H9 (cell line): Measurements from ENCODE around the gene RBM48. TPM values are rescaled to one million over a fixed set of nuclear protein-coding genes. Genes with fewer than 3 reads are reported as not detected.
"Not testable (repeated sequence)": the region's sequence is repeated elsewhere in the genome, so short reads cannot be mapped to it uniquely, and the experiment has no call there.

Experiments used
- DNase-seq: peaks from one replicate; pipeline ENCODE4 v3.0.0-alpha.2; 2017
- H2AFZ ChIP-seq: one replicate; pipeline ENCODE4 v1.6.1; 2013; ENCODE audit warnings: mild to moderate bottlenecking, low read length, control low read depth, moderate library complexity
- H2AK5ac ChIP-seq: 2 replicates; pipeline ENCODE4 v1.6.1; 2013; ENCODE audit warnings: low read length, control low read depth, mixed read lengths; ENCODE audit not compliant: insufficient read length
- H2BK120ac ChIP-seq: one replicate; pipeline ENCODE4 v1.6.1; 2013; ENCODE audit warnings: low read depth, mild to moderate bottlenecking, low read length, control low read depth, inconsistent platforms; ENCODE audit not compliant: poor library complexity, severe bottlenecking
- H2BK12ac ChIP-seq: 2 replicates; pipeline ENCODE4 v1.6.1; 2013; ENCODE audit warnings: low read length, control low read depth, mixed read lengths, low read depth; ENCODE audit not compliant: insufficient read length
- H2BK15ac ChIP-seq: 2 replicates; pipeline ENCODE4 v1.6.1; 2013; ENCODE audit warnings: low read depth, low read length, control low read depth
- H2BK20ac ChIP-seq: one replicate; pipeline ENCODE4 v1.6.1; 2013; ENCODE audit warnings: low read depth, mild to moderate bottlenecking, low read length, control low read depth, inconsistent platforms; ENCODE audit not compliant: poor library complexity, severe bottlenecking
- H2BK5ac ChIP-seq: 2 replicates; pipeline ENCODE4 v1.6.1; 2013; ENCODE audit warnings: low read length, control low read depth, mixed read lengths; ENCODE audit not compliant: insufficient read length
- H3K14ac ChIP-seq: 2 replicates; pipeline ENCODE4 v1.6.1; 2013; ENCODE audit warnings: low read length, control low read depth; ENCODE audit not compliant: insufficient read depth
- H3K18ac ChIP-seq: 2 replicates; pipeline ENCODE4 v1.6.1; 2013; ENCODE audit warnings: low read depth, mild to moderate bottlenecking, mixed read lengths, low read length, control low read depth; ENCODE audit not compliant: insufficient read length
- H3K23ac ChIP-seq: 2 replicates; pipeline ENCODE4 v1.6.1; 2013; ENCODE audit warnings: low read length, control low read depth, mixed read lengths, low read depth; ENCODE audit not compliant: insufficient read length
- H3K23me2 ChIP-seq: 2 replicates; pipeline ENCODE4 v1.6.1; 2013; ENCODE audit warnings: low read depth, mild to moderate bottlenecking, mixed read lengths, low read length, control low read depth; ENCODE audit not compliant: insufficient read length, poor library complexity, severe bottlenecking
- H3K27ac ChIP-seq: 2 replicates; pipeline ENCODE4 v1.5.1; 2013; ENCODE audit warnings: low read length, control low read depth, mixed read lengths, low read depth; ENCODE audit not compliant: insufficient read length
- H3K27me3 ChIP-seq: 2 replicates; pipeline ENCODE4 v1.6.1; 2013; ENCODE audit warnings: low read length, control low read depth, inconsistent platforms; ENCODE audit not compliant: insufficient read depth
- H3K4ac ChIP-seq: 2 replicates; pipeline ENCODE4 v1.6.1; 2013; ENCODE audit warnings: low read depth, mild to moderate bottlenecking, control low read depth, inconsistent platforms, low read length, moderate library complexity
- H3K4me1 ChIP-seq: 2 replicates; pipeline ENCODE4 v1.6.1; 2013; ENCODE audit warnings: low read length, control low read depth, inconsistent platforms; ENCODE audit not compliant: insufficient read depth
- H3K4me2 ChIP-seq: 2 replicates; pipeline ENCODE4 v1.6.1; 2013; ENCODE audit warnings: low read length, control low read depth, mixed read lengths; ENCODE audit not compliant: insufficient read length, insufficient read depth
- H3K56ac ChIP-seq: 2 replicates; pipeline ENCODE4 v1.6.1; 2013; ENCODE audit warnings: low read depth, mild to moderate bottlenecking, mixed read lengths, low read length, control low read depth; ENCODE audit not compliant: insufficient read length
- H3K79me1 ChIP-seq: 2 replicates; pipeline ENCODE4 v1.6.1; 2013; ENCODE audit warnings: low read depth, mild to moderate bottlenecking, moderate library complexity, low read length, control low read depth, inconsistent platforms; ENCODE audit not compliant: insufficient read depth, poor library complexity, severe bottlenecking
- H3K79me2 ChIP-seq: 2 replicates; pipeline ENCODE4 v1.6.1; 2013; ENCODE audit warnings: low read length, control low read depth, inconsistent platforms; ENCODE audit not compliant: insufficient read depth
- H3K9ac ChIP-seq: 2 replicates; pipeline ENCODE4 v1.6.1; 2013; ENCODE audit warnings: low read length, control low read depth, mixed read lengths; ENCODE audit not compliant: insufficient read length; ENCODE audit errors: extremely low read depth
- H3K9me3 ChIP-seq: one replicate; pipeline ENCODE4 v1.6.1; 2013; ENCODE audit warnings: low read depth, low read length, inconsistent platforms; ENCODE audit not compliant: control insufficient read depth
- H3T11ph ChIP-seq: one replicate; pipeline ENCODE4 v1.6.1; 2013; ENCODE audit warnings: mild to moderate bottlenecking, low read length, control low read depth, inconsistent platforms
- H4K20me1 ChIP-seq: one replicate; pipeline ENCODE4 v1.6.1; 2013; ENCODE audit not compliant: control insufficient read depth, insufficient read length, insufficient read depth
- H4K5ac ChIP-seq: 2 replicates; pipeline ENCODE4 v1.6.1; 2013; ENCODE audit warnings: low read depth, mild to moderate bottlenecking, mixed read lengths, low read length, control low read depth; ENCODE audit not compliant: insufficient read length
- H4K8ac ChIP-seq: replicated peaks from 2 replicates; pipeline ENCODE4 v1.6.1; 2013; ENCODE audit warnings: low read length, control low read depth, mixed read lengths, low read depth; ENCODE audit not compliant: insufficient read length
- H4K91ac ChIP-seq: 2 replicates; pipeline ENCODE4 v1.6.1; 2013; ENCODE audit warnings: low read depth, mild to moderate bottlenecking, moderate library complexity, mixed read lengths, low read length, control low read depth; ENCODE audit not compliant: insufficient read length
- H3K27ac Mint-ChIP-seq, 3 experiments: 2 replicates in 2 of 3; 3 replicates in 1 of 3; pipeline ENCODE4 v1.8.0; 2020 to 2021; ENCODE audit warnings: mixed read lengths in 3 of 3, mild to moderate bottlenecking in 1 of 3, moderate library complexity in 1 of 3
- H3K27me3 Mint-ChIP-seq: 2 replicates; pipeline ENCODE4 v1.8.0; 2021; ENCODE audit warnings: low read depth, mild to moderate bottlenecking, moderate library complexity, mixed read lengths
- H3K36me3 Mint-ChIP-seq, 3 experiments: 2 replicates in 2 of 3; 3 replicates in 1 of 3; pipeline ENCODE4 v1.8.0; 2020 to 2021; ENCODE audit warnings: low read depth in 3 of 3, mixed read lengths in 3 of 3; ENCODE audit not compliant: insufficient read depth in 1 of 3
- H3K4me1 Mint-ChIP-seq, 2 experiments: 2 replicates each; pipeline ENCODE4 v1.8.0; 2020; ENCODE audit warnings: mixed read lengths in 2 of 2
- H3K4me3 Mint-ChIP-seq, 2 experiments: 2 replicates in 1 of 2; 3 replicates in 1 of 2; pipeline ENCODE4 v1.8.0; 2020 to 2021; ENCODE audit warnings: mild to moderate bottlenecking in 2 of 2, mixed read lengths in 2 of 2, moderate library complexity in 1 of 2
- H3K9me3 Mint-ChIP-seq, 2 experiments: 2 replicates in 1 of 2; 3 replicates in 1 of 2; pipeline ENCODE4 v1.8.0; 2020; ENCODE audit warnings: mild to moderate bottlenecking in 2 of 2, mixed read lengths in 2 of 2, moderate library complexity in 1 of 2
- CTCF ChIP-seq: fragments of 200-600 bp; sonication (generic); conservative IDR thresholded peaks from 3 replicates; pipeline ENCODE4 v1.8.0; 2021; ENCODE audit warnings: antibody characterized with exemption, mild to moderate bottlenecking
- WGBS: extraction: QIAGEN DNeasy Blood & Tissue Kit; methylation state at CpG from one replicate; pipeline ENCODE4 v1.1.7; 2013; ENCODE audit warnings: missing lambda C conversion rate, low lambda C conversion rate, mixed read lengths; ENCODE audit not compliant: insufficient read length; ENCODE audit errors: extremely low coverage; 5-methylcytosine and 5-hydroxymethylcytosine counted together
- long read RNA-seq: library from polyadenylated mRNA; unstranded; transcript quantifications from one replicate; pipeline ENCODE4 v2.0.0, GENCODE V29; 2020
- total RNA-seq: library from RNA; stranded (reverse); gene quantifications from 2 replicates; pipeline ENCODE4 v1.2.1, GENCODE V29; 2021

RBM48 gene
- 12.5 and 12.6 TPM in 2 replicates for total RNA-seq
- long read RNA-seq, full-length matches to known transcripts = 65 of 86 reads
- long read RNA-seq, partial matches to known transcripts = 4 of 86 reads
- long read RNA-seq, other reads (novel, unspliced or antisense) = 17 of 86 reads

DNA sequence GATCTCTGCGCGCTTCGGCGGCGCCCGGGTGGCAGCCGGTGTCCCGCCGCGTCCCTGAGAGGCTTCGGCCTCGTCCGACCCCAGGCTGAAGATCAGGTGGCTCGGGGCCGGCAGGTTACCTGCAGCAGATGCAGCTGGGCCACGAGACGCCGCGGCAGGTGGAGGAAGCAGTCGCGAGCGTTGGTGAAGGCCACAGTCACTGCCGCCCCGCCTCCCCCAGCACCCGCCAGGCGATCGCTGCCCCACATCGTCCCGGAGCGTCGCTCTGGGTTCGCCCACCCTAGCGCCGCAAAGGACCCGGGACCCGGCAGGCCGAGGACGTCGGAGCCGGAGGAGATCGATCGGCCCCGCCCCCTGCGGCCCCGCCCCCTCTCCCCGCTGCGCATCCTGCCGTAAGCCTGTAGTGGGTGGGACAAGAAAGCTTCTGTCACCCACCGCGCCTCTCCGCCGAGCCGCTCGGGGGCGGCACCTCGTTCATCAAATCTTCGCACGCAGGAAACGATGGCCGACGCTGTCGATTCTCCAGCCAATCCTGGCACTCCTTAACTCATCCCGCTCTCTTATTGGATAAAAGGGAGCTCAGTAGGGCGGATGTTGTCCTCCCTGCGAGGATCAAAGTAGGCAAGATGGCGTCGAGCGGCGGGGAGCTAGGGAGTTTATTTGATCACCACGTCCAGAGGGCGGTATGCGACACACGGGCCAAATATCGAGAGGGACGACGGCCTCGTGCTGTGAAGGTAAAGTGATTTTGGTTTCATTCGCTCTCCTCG lies at the start of gene RBM48, which contains the start of gene PEX1:
RBM48 (plus strand) TSS at position 608 of the 770 bp plus-strand sequence; CDS start at position 627, 19 bp downstream.
PEX1 (minus strand) TSS at position 333 of the 770 bp plus-strand sequence; CDS start at position 248, 85 bp downstream.
- Histone ChIP-seq H4K5ac (peak within 1 kb of the TSS; percentile 23), H3K18ac (peak within 1 kb of the TSS; percentile 93), H3K4ac (no peak within 1 kb of the TSS), H3K4me1 (no peaks in the 10 kb centered on the region), H3K4me2 (peak within 1 kb of the TSS; percentile 92), H2BK5ac (peak within 1 kb of the TSS; percentile 34), H3K56ac (no peak within 1 kb of the TSS), H3K79me2 (no peaks in the 10 kb centered on the region), H2BK20ac (no peak within 1 kb of the TSS), H3K27me3 (no peaks in the 10 kb centered on the region), H3K79me1 (no peaks in the 10 kb centered on the region), H4K8ac (no peak within 1 kb of the TSS), H2BK120ac (no peak within 1 kb of the TSS), H3K9ac (peak within 1 kb of the TSS; percentile 95), H3K23ac (no peak within 1 kb of the TSS), H2AK5ac (no peak within 1 kb of the TSS), H3K27ac (peak within 1 kb of the TSS; percentile 46), H3K14ac (peak within 1 kb of the TSS; percentile 94), H3K23me2 (peaks cover 6% of the 10 kb centered on the region), H4K91ac (no peak within 1 kb of the TSS), H2BK12ac (no peak within 1 kb of the TSS), H2AFZ (no peak within 1 kb of the TSS), H4K20me1 (peaks cover 3% of the 10 kb centered on the region), H2BK15ac (no peak within 1 kb of the TSS), H3T11ph (no peak within 1 kb of the TSS), H3K9me3 (no peaks in the 10 kb centered on the region)
- peak; percentile 99 for DNase-seq
- Mint-ChIP-seq H3K9me3 (no peaks in the 10 kb centered on the region), H3K4me3 (peak within 1 kb of the TSS; percentile 94 to 97), H3K27ac (peak within 1 kb of the TSS; percentile 93 to 99 (median 98)), H3K4me1 (peaks cover 16% of the 10 kb centered on the region in 2 experiments), H3K27me3 (peaks cover 2% of the 10 kb centered on the region; the same call in 1 of the 2 replicates), H3K36me3 (peaks cover 6 to 27% (median 19%) of the 10 kb centered on the region in 3 experiments)
- WGBS = no CpG with 5 or more reads among the region's 79 CpGs
- TF ChIP-seq CTCF = peak; percentile 43; the same call in 2 of the 3 replicates

- not testable (repeated sequence) for H4K91ac ChIP-seq, H3K27me3 ChIP-seq, H3K9me3 ChIP-seq, H3K9me3 Mint-ChIP-seq, H2BK15ac ChIP-seq, H2BK5ac ChIP-seq, H4K20me1 ChIP-seq, H3K18ac ChIP-seq, H2BK120ac ChIP-seq, H3K4me3 Mint-ChIP-seq, H3K23me2 ChIP-seq, H4K8ac ChIP-seq, H3K56ac ChIP-seq, H3K27ac ChIP-seq, H4K5ac ChIP-seq, H3K14ac ChIP-seq, H3K4me2 ChIP-seq, H3T11ph ChIP-seq, H3K23ac ChIP-seq, DNase-seq, H3K27me3 Mint-ChIP-seq, H3K9ac ChIP-seq, H2AFZ ChIP-seq, H2AK5ac ChIP-seq, H3K4me1 ChIP-seq, H3K79me2 ChIP-seq, H3K36me3 Mint-ChIP-seq, H3K79me1 ChIP-seq, H3K4ac ChIP-seq, H2BK12ac ChIP-seq, H2BK20ac ChIP-seq
- WGBS = no CpG with 5 or more reads among the region's 4 CpGs
- Mint-ChIP-seq H3K4me1 (peaks cover 7 to 12% of the 10 kb centered on the region in 2 experiments), H3K27ac (peak overlapping the region in 1 of 3 experiments; percentile 42; a peak in 1 of 7 replicates)
Measured at GRCh38 chr7:92479146-92479545, 49.4 kb upstream of the RBM48 start.
